HG02571 (cell line): Measurements from ENCODE around the gene PPP2R3C.
A peak's percentile ranks its signal among the peaks of the same experiment; 100 is the strongest.
"Not testable (repeated sequence)": the region's sequence is repeated elsewhere in the genome, so short reads cannot be mapped to it uniquely, and the experiment has no call there.

Experiments used
- ATAC-seq: cut with Tn5 transposase; IDR thresholded peaks from one replicate; pipeline ENCODE4 v1.9.1; 2021; ENCODE audit warnings: mild to moderate bottlenecking, moderate library complexity; ENCODE audit not compliant: unreplicated experiment

PPP2R3C gene

DNA sequence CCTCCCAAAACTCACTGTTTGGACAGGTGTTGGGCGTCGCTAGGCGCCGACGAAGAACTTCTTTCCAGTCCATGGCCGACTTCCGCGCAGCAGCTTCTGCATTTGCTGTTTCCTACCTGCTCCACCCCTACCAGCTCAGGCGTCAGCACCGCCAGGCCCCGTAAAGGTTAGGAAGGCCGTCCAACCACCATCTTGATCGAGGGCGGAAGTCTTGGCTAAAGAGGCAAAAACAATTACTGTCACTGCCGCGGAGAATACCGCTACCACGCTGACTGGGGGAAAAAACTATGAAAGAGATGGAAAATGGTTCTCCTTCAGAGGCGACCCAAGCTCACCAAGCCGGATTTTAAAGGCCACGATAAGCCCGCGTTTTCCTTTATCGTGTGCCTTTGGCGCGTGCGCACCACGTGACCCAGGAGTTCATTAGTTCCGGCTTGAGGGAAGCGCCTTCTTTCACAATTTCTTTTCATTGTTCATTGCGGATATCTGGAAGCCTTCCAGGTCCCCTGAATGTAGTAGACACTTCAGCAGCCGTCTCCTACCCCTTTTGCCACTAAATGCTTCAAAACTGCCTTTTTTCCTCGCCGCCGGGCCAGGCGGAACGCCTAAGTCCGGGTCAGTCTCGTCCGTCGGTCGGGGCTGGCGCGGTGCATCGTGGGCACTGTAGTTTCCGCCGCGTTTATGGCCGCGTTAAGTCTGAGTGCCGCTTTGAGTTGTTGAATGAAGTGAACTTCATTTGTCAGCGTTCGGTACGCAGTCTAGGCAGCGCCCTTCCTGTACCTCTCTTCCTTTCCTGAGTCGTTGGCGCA is at the start of gene PPP2R3C, which contains the start of gene PRORP:
Gene PPP2R3C (minus strand): TSS at position 104 of the 809 bp plus-strand sequence. CDS start 31 bp downstream, at position 73.
Gene PRORP (plus strand): TSS at position 666 of the 809 bp plus-strand sequence. CDS start 694 bp downstream, outside the sequence.
- ATAC-seq = peak; percentile 86

GRCh38 chr14:35167496-35167895 is 45.7 kb upstream of the PPP2R3C start:
- no peak for ATAC-seq

DNA sequence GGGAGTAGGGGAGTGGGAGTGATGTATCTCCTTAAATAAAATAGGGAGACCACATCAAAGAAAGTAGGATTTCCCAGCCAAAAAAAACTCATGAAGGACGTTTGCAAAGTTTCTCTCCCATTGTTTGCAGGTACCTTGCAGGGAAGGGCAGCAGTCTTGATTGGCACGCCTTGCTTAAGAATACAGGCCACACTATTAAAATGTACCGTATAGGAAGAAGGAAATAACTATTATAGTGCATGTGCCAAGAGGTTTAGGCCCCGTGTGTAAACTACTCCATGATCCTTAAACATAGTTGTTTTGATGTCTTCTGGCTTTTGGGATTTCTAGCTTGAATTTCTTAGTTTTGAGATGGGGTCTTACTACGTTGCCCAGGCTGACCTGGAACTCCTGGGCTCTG is 43.1 kb upstream of the PPP2R3C start:
- ATAC-seq = no peak

- ATAC-seq = no peak
Observed at GRCh38 chr14:35163384-35163783, 41.6 kb upstream of the PPP2R3C start.

GRCh38 chr14:35161231-35161630 is 39.4 kb upstream of the PPP2R3C start:
- no peak for ATAC-seq

GRCh38 chr14:35159742-35160409 is 38.1 kb upstream of the PPP2R3C start:
- ATAC-seq = no peak

DNA sequence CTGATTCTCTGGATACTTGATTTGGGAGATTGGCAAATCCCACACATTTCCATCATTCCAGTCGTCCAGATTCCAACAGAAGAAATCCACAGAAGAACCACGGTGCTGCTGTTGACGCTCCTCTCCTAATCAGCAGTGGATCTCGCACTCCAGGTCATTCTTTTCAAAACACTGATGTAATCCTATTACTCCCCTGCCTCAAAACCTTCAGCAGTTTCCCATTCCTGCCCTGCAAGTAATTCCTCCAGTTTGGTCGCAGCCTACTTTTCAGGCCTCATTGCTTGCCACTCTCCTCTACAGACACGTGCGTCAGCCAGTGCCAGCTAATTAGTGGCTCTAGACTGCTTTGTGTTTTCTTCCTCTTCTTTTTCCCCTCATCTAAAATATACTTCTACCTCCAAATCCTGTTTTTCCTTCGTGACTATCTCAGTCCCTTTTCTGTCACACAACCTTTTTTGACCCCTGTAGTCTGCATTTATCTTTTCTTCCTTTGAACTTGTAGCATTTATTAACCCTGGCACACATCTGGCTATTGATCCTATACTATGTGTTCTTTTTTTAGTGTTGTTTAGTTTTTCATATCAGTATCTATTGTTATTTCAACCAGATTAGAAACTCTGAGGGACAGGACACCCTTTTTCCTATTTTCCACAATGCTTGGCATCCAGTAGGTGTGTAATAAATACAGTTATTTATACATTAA is 37.3 kb upstream of the PPP2R3C start:
- ATAC-seq = no peak

GRCh38 chr14:35158491-35158890 is 36.7 kb upstream of the PPP2R3C start:
- ATAC-seq = no peak

- ATAC-seq = no peak
Observed at GRCh38 chr14:35155962-35156361, 34.2 kb upstream of the PPP2R3C start.

- no peak for ATAC-seq
Observed at GRCh38 chr14:35154016-35154415, 32.2 kb upstream of the PPP2R3C start.

DNA sequence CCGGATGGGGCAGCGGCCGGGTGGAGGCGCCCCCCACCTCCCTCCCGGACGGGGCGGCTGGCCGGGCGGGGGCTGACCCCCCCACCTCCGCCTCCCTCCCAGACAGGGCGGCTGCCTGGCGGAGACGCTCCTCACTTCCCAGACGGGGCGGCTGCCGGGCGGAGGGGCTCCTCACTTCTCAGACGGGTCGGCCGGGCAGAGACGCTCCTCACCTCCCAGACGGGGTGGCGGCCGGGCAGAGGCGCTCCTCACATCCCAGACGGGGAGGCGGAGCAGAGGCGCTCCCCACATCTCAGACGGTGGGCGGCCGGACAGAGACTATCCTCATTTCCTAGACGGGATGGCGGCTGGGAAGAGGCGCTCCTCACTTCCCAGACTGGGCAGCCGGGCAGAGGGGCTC is 30.7 kb upstream of the PPP2R3C start:
- ATAC-seq = not testable (repeated sequence)

DNA sequence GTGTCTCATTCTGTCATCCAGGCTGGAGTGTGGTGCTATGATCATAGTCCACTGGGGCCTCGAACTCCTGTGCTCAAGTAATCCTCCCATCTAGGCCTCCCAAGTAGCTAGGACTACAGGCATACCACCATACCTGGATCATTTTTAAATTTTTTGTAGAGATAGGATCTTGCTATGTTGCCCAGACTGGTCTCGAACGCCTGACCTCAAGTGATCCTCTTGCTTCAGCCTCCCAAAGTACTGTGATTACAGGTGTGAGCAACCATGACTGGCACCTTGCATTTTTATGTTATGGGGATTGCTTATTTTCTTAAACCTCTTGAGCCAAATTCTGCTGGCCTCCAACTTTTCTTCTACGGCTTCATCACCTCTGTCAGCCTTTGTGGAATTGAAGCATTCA is 27.4 kb upstream of the PPP2R3C start:
- no peak for ATAC-seq

DNA sequence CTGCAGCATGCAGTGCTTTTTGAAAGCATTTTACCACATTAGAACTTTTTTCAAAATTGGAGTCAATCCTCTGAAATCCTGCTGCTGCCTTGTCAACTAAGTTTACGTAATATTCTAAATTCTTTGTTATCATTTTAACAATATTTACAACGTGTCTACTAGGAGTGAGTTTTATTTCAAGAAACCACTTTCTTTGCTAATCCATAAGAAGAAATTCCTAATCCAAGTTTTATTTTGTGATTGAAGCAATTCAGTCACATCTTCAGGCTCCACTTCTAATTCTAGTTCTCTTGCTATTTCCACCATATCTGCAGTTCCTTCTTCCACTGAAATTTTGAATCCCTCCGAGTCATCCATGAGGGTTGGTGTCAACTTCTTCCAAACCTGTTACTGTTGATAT is 25.9 kb upstream of the PPP2R3C start:
- ATAC-seq = no peak

DNA sequence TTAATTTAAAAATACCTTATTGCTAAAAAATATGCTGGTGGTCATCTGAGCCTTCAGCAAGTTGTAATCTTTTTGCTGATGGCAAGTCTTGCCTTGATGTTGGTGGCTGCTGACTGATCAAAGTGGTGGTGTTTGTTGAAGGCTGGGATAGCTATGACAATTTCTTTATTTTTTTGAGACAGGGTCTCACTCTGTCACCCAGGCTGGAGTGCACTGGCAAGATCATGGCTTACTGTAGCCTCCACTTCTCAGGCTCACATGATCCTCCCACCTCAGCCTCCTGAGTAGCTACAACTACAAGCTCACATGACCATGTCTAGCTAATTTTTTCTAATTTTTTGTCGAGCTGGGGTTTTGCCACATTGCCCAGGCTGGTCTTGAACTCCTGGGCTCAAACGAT is 25.4 kb upstream of the PPP2R3C start:
- no peak for ATAC-seq

DNA sequence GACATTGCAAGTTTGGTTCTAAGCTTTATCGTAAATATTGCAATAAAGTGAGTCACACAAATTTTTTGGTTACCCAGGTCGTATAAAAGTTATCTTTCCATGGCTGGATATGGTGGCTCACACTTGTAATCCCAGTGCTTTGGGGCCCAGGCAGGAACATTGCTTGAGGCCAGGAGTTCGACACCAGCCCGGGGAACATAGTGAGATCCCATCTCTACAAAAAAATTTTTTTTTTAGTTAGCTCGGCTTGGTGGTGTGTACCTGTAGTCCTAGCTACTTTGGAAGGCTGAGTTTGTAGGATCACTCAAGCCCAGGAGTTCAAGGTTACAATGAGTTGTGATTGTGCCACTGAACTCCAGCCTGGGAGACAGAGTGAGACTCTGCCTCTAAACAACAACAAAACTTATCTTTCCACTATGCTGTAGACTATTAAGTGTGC is 24.9 kb upstream of the PPP2R3C start:
- no peak for ATAC-seq

- ATAC-seq = no peak
Observed at GRCh38 chr14:35144029-35144428, 22.2 kb upstream of the PPP2R3C start.

DNA sequence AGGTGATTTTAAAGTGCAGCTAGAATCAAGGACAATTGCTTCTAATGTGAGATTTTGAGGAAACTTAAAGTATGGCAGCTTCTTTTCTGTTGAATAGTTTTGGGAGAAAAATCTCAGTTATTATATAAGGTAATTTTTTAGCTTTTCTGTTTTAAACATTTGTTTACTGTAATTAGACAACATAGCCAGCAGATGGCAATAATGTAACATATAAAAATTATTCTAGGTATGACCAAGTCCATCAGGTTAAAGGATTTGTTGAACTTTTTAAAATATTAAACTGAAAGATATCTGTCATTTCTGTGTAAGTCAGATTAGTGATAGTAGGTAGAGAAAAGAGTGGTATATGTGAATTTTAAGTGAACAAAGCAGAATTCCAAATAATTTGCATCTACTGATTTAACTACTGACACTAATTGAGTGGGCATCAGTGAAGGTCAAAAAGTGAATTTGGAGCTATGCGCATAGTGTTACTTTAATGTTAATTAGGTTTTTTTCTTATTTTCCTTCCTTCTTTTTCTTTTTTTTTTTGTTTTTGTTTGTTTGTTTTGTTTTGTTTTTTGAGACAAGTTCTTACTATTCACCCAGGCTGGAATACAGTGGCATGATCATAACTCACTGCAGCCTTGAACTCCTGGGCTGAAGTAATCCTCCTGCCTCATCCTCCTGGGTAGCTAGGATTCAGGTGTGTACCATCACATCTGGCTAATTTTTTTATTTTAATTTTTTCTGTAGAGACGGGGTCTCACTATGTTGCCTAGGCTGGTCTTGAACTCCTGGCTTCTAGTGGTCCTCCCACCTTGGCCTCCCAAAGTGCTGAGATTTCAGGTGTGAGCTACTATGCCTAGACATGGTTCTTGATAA is 19.2 kb upstream of the PPP2R3C start:
- ATAC-seq = no peak

GRCh38 chr14:35138585-35138984 is 16.8 kb upstream of the PPP2R3C start:
- no peak for ATAC-seq

DNA sequence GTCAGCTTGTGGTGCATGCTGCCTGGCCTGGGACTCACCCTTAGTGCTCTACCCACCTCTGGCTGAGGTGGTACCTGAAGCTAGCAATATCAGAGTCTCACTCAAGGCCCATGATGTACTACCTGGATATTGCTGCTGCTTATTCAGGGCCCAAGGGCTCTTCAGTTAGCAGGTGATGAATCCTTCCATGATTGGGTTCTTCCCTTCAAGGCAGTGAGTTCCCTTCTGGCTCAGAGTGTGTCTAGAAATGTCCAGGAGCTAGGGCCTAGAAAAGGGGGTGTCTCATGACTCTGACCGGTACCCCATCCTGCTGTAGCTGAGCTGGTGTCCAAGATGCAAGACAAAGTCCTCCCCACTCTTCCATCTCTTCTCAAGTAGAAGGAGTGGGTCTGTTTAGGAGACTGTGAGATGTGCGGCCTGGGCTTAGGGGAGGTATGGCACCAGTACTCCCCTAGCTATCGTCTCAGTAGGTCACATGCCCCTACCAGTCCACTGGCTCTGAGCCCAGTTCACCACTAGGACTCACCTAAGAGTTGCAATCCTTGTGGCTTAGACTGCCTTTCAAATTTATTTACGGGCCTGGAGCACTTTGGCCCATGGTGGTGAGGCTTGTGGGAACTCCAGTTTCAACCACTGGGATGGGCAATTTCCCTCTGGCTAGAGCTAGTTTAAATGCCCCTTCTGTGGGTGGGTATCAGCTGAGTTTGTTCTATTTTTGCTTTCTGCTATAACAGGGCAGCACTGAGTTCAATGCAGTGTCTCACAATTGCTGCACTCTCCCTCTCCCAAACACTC is 12.7 kb upstream of the PPP2R3C start:
- ATAC-seq = no peak
